Thyroid gland (tissue), 4 donors: ENCODE measurements around the gene GSX2. TPM values are rescaled to one million over a fixed set of nuclear protein-coding genes. Genes with fewer than 3 reads are reported as not detected.

Experiments used
- DNase-seq, 2 donors: peaks; one replicate each; pipeline ENCODE4 v3.0.0-alpha.2; 2019
- H3K27ac ChIP-seq, 3 donors: fragments of 200-600 bp; sonication (generic); 1 replicate in 2 of 3; 2 replicates in 1 of 3; pipeline ENCODE4 v1.5.1; 2016 to 2019; ENCODE audit warnings: mild to moderate bottlenecking in 1 of 3, moderate library complexity in 1 of 3
- H3K27me3 ChIP-seq: fragments of 200-600 bp; sonication (generic); one replicate; pipeline ENCODE4 v1.5.1; 2019
- H3K36me3 ChIP-seq, 2 donors: fragments of 200-600 bp; sonication (generic); one replicate each; pipeline ENCODE4 v1.5.1; 2016 to 2019
- H3K4me1 ChIP-seq, 2 donors: fragments of 200-600 bp; sonication (generic); one replicate each; pipeline ENCODE4 v1.5.1; 2017 to 2019
- H3K4me3 ChIP-seq, 3 donors: fragments of 200-600 bp; sonication (generic); replicated peaks in 1 of 3; 1 replicate in 2 of 3; 2 replicates in 1 of 3; pipeline ENCODE4 v1.5.1; 2016; ENCODE audit warnings: mild to moderate bottlenecking in 1 of 3
- H3K9me3 ChIP-seq: fragments of 200-600 bp; sonication (generic); one replicate; pipeline ENCODE4 v1.5.1; 2017
- POLR2A ChIP-seq, 2 donors: fragments of 450-650 bp; IDR thresholded peaks; one replicate each; pipeline ENCODE4 v1.6.1; 2017; ENCODE audit warnings: antibody characterized with exemption in 2 of 2, mild to moderate bottlenecking in 2 of 2, moderate library complexity in 1 of 2
- WGBS, 2 donors: methylation state at CpG; one replicate each; pipeline ENCODE4 v1.1.5; 2017; 5-methylcytosine and 5-hydroxymethylcytosine counted together
- intact Hi-C: fragments of 100-400 bp; cut with DNase I; formaldehyde crosslinking; loops from one replicate; pipeline ENCODE4 v1.15.1; 2023
- total RNA-seq, 4 donors: library from RNA; depleted of rRNA; stranded (reverse); fragments of >200 nt; gene quantifications; one replicate each; pipeline ENCODE4 v1.2.3, GENCODE V29; 2016
- TF ChIP-seq, protein P1 (sequence below), 6 experiments: fragments of 200-600 bp in 3 of 6; fragments of 450-650 bp in 3 of 6; sonication (generic) in 3 of 6; IDR thresholded peaks; one replicate each; pipeline ENCODE4 v1.5.1; 2016 to 2019; ENCODE audit warnings: antibody characterized with exemption in 6 of 6, mild to moderate bottlenecking in 2 of 6, inconsistent platforms in 1 of 6, moderate library complexity in 1 of 6

GSX2 gene
- total RNA-seq, 4 donors from 2014 or later: not detected

DNA sequence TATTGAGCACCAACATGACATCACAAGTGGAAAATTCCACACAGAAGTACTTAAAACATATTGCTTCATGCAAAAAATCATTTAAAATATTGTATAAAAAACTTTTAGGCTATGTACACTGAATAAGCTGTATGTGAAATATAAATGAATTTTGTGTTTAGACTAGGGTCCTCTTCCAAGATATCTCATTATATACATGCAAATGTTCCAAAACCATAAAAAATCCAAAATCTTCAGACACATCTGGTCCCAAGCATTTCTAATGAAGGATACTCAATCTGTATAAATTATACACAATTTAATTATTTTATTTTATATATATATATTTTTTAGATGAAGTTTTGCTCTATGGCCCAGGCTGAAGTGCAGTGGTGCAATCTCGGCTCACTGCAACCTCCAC, 10.1 kb upstream of the GSX2 start:
- no peak for DNase-seq
- 95 to 100% methylated on average over 1 of the region's 1 CpG for WGBS, 2 donors
- no peak overlapping the region for H3K27ac ChIP-seq
- TF ChIP-seq, protein P1, sequence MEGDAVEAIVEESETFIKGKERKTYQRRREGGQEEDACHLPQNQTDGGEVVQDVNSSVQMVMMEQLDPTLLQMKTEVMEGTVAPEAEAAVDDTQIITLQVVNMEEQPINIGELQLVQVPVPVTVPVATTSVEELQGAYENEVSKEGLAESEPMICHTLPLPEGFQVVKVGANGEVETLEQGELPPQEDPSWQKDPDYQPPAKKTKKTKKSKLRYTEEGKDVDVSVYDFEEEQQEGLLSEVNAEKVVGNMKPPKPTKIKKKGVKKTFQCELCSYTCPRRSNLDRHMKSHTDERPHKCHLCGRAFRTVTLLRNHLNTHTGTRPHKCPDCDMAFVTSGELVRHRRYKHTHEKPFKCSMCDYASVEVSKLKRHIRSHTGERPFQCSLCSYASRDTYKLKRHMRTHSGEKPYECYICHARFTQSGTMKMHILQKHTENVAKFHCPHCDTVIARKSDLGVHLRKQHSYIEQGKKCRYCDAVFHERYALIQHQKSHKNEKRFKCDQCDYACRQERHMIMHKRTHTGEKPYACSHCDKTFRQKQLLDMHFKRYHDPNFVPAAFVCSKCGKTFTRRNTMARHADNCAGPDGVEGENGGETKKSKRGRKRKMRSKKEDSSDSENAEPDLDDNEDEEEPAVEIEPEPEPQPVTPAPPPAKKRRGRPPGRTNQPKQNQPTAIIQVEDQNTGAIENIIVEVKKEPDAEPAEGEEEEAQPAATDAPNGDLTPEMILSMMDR (IDR thresholded peaks at IDR 0.05): no peak
- TF ChIP-seq POLR2A (IDR thresholded peaks at IDR 0.05): no peak
- intact Hi-C loops: no loop called here
- no peaks in the 10 kb centered on the region for H3K9me3 ChIP-seq
- H3K4me3 ChIP-seq: no peak overlapping the region
- H3K36me3 ChIP-seq: no peaks in the 10 kb centered on the region
- H3K27me3 ChIP-seq: peaks cover 21% of the 10 kb centered on the region
- peaks cover 4 to 9% of the 10 kb centered on the region in 2 donors for H3K4me1 ChIP-seq

DNA sequence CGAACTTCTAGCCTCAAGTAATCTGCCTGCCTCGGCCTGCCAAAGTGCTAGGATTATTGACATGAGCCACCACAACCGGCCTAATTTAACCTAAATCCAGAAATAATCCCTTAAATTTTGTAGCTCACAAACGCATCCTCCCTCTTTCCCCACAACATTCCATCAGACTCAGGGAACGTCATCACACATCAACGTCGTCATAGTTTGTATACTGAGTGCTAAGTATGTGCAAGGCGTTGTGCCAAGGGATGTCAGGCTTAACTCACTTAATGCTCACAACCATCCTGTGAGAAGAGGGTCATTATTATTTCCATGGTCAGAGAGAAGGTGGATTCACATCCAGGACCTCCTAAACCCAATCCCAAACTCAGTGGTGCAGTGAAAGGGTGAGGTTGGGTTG, 9.6 kb upstream of the GSX2 start:
- Histone ChIP-seq H3K27me3 (peaks cover 22% of the 10 kb centered on the region), H3K4me3 (no peak overlapping the region), H3K9me3 (no peaks in the 10 kb centered on the region), H3K4me1 (peaks cover 4 to 9% of the 10 kb centered on the region in 2 donors), H3K36me3 (no peaks in the 10 kb centered on the region), H3K27ac (no peak overlapping the region)
- WGBS, 2 donors: 91 to 95% methylated on average over 8 of the region's 8 CpGs
- TF ChIP-seq, protein P1 (IDR thresholded peaks at IDR 0.05): no peak
- no peak for TF ChIP-seq POLR2A (IDR thresholded peaks at IDR 0.05)
- DNase-seq: no peak
- intact Hi-C loops: no loop called here

DNA sequence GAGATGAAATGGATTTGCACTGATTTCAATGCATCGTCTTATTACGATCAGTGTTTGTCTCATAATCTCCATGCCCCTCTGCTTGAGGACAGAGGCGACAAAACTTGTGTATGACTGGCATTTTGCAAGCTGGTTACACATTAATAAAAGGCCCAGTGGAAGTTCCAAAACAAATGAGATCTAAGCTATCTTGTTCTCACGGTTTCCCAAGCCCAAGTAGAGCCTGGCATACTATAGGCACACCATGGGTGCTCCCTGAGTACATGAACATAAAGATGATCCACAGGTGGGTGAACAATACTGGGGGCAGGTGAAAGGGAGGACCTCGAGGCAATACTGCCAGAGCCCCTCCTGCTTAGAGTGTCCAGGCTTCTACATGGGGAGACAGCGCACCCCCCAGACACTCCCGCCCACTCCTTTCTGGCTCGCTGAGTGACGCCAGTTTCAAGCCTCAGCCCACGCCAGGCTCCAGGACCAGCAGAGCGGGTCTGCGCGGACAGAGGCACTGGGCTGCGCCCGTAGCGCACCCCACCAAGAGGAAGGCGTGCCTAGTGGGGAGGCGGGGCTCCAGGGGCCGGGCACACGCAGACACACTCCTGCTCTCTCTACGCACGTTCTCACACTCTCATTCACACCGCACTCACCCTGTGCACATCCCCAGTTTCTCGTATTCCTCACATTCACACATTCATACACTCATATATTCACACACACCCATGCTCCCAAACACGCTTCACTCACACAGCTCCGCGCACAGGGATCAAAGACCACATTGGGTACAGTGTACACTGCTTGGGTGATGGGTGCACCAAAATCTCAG, 8.9 kb upstream of the GSX2 start:
- 17 to 20% methylated on average over 21 to 25 of the region's 27 CpGs for WGBS, 2 donors
- intact Hi-C loops: no loop called here
- peak; percentile 76 to 82 for DNase-seq

DNA sequence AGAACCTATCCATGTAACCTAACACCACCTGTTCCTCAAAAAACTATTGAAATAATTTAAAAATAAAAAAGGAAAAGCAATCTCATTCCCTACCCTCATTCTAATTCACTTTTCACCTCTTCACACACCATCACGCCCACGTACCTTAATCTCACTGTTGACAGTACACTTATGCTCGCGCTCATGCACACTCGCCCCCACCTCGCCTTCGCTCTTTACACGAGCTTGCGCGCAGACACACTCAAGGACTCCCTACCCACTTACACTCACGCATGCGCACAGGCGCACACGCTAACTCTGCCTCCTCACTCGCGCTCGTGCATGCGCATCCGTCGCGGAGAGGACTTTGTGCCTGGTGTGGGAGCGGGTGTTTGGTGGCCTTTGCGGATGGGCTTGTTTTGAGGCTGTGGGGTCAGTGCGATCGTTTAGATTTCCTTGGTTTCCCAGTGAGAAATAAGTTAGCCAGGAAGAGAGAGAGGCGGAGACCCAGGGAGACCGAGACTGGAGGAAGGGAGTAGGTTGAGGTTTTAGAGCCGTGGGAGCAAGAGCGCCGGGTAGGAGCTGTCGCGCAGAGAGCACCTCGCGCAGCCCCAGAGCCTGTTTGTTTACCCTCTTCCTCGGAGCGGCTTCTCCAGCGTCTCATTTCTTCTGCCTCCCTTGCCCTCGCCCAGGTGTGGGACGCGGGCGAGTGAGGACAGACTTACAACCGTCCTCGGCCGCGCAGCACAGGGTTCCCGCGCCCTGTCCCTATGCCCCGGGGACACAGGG, 8.1 kb upstream of the GSX2 start:
- peak; percentile 77 to 81 for DNase-seq
- Histone ChIP-seq H3K4me3 (peak overlapping the region in 2 of 3 donors; percentile 26 to 48), H3K27ac (no peak overlapping the region), H3K9me3 (no peaks in the 10 kb centered on the region), H3K27me3 (peaks cover 33% of the 10 kb centered on the region), H3K4me1 (peaks cover 4 to 9% of the 10 kb centered on the region in 2 donors), H3K36me3 (no peaks in the 10 kb centered on the region)
- TF ChIP-seq, protein P1 (IDR thresholded peaks at IDR 0.05): no peak
- peak in 1 of 2 donors; percentile 6 for TF ChIP-seq POLR2A (IDR thresholded peaks at IDR 0.05)
- 2% methylated on average over 32 to 48 of the region's 48 CpGs for WGBS, 2 donors
- intact Hi-C loops: no loop called here

More for the DNA sequence above, 8.9 kb upstream of the GSX2 start:
- Histone ChIP-seq H3K27ac (no peak overlapping the region), H3K4me1 (peaks cover 4 to 9% of the 10 kb centered on the region in 2 donors), H3K27me3 (peaks cover 25% of the 10 kb centered on the region), H3K36me3 (no peaks in the 10 kb centered on the region), H3K4me3 (peak overlapping the region in 2 of 3 donors; percentile 26 to 48), H3K9me3 (no peaks in the 10 kb centered on the region)
- TF ChIP-seq, protein P1 (IDR thresholded peaks at IDR 0.05): no peak
- no peak for TF ChIP-seq POLR2A (IDR thresholded peaks at IDR 0.05)
